ENCODE data around the gene COA1.

DNA sequence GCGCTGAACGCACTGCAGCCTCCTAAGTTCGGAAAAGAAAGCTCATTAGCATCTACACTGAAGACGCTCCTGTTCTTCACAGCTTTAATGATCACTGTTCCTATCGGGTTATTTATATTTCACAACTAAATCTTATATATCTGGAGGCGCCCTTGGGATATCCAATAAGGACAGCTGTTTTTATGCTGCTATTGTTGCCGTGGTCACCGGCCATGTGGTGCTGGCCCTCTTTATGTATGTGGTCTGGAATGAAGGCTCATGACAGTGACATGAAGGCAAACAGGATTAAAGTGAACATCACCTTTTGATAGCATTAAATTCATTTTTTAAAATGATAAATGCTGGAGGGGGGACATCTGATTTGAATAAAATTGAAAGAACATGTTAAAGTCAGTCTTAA, 38.0 kb upstream of the COA1 start:
- no peak for TF ChIP-seq CTCF (IDR thresholded peaks at IDR 0.05)
- TF ChIP-seq POLR2A (IDR thresholded peaks at IDR 0.05): no peak

All from lower leg skin (tissue), 3 donors.